GM23248 (cell line): ENCODE data around the gene PSMC5.

Source experiments
- EZH2 ChIP-seq: fragments of 200-600 bp; sonication (generic); IDR thresholded peaks from 2 replicates; pipeline ENCODE4 v1.6.1; 2018; ENCODE audit warnings: antibody characterized with exemption, mild to moderate bottlenecking; ENCODE audit not compliant: insufficient read depth, poor library complexity, severe bottlenecking
- EZH2phosphoT487 ChIP-seq: fragments of 200-600 bp; sonication (generic); IDR thresholded peaks from 2 replicates; pipeline ENCODE4 v1.6.1; 2018; ENCODE audit warnings: antibody characterized with exemption, moderate library complexity, mild to moderate bottlenecking, low read depth; ENCODE audit not compliant: insufficient read depth

GRCh38 chr17:63833026-63833740, 6.0 kb downstream of the PSMC5 start:
- no peak for TF ChIP-seq EZH2
- no peak for TF ChIP-seq EZH2phosphoT487
